Activated naive CD8-positive, alpha-beta T cell treated with anti-CD3 and anti-CD28 coated beads, Interleukin-2, amount 10 ng/mL, durations not matched to agents 7 days and 5 days (primary cell): ENCODE measurements around the gene PRKD1. TPM values are rescaled to one million over a fixed set of nuclear protein-coding genes. Genes with fewer than 3 reads are reported as not detected.

Source experiments
- ATAC-seq: fragments of 150-1000 bp; cut with Tn5 transposase; one replicate; pipeline ENCODE4 v1.10.0; 2021; ENCODE audit warnings: low read depth, moderate library complexity
- POLR2A ChIA-PET: fragments of 350-600 bp; sonication (Branson Sonifier 250); formaldehyde crosslinking; loops from one replicate; lab custom pipeline; 2021; ENCODE audit warnings: antibody characterized with exemption; lab: Charles Lee
- DNase-seq: peaks from one replicate; pipeline ENCODE4 v3.0.0; 2021
- H3K27ac Mint-ChIP-seq: one replicate; pipeline ENCODE4 v1.8.0; 2022; ENCODE audit warnings: mild to moderate bottlenecking, mixed read lengths
- H3K27me3 Mint-ChIP-seq: one replicate; pipeline ENCODE4 v1.8.0; 2022; ENCODE audit warnings: mild to moderate bottlenecking, moderate library complexity, mixed read lengths
- H3K36me3 Mint-ChIP-seq: one replicate; pipeline ENCODE4 v1.8.0; 2021; ENCODE audit warnings: mild to moderate bottlenecking, mixed read lengths
- H3K4me1 Mint-ChIP-seq: one replicate; pipeline ENCODE4 v1.8.0; 2021; ENCODE audit warnings: mixed read lengths
- H3K4me3 Mint-ChIP-seq: one replicate; pipeline ENCODE4 v1.8.0; 2022; ENCODE audit warnings: mild to moderate bottlenecking, moderate library complexity, mixed read lengths
- H3K9me3 Mint-ChIP-seq: one replicate; pipeline ENCODE4 v1.8.0; 2021; ENCODE audit warnings: mixed read lengths
- total RNA-seq, 2 experiments: library from RNA; stranded (reverse); gene quantifications; one replicate each; pipeline ENCODE4 v1.2.3, GENCODE V29; 2021

PRKD1 gene
- total RNA-seq, 2 experiments from 2014 or later: not detected

DNA sequence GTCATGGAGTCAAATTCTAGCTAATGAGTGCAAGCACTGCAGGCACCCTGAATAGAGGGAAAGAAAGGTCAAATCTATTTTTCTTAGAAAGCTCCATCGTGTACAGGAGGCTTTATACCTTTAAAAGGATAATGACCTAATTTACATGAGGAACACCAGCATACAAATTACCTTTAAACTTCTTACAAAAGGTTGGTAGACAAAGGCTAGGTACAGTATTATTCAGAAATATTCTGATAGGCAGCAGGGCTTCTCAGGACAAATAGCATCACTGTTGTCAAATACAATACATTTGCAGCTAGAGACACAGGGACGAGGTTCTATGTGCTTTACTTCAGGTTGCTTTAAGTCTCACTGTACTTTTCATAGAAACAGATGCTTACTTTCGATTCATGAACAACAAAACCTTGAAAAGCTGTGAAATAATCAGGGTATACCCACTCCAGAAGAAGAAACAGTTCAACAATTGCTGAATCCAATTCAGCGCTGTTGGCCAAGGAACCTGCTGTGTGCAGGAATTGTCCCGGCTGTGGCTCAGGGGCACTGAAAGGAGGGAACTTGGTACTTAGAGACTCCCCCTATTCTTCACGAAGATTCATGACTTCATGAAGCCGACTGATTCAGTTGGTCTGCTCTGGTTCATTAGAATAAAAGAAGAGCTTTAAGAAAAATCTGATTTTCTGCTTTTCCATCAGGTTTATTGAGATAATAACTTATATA, 252.9 kb downstream of the PRKD1 start:
- H3K27me3 Mint-ChIP-seq: no peaks in the 10 kb centered on the region

GRCh38 chr14:29672831-29673230, 254.8 kb downstream of the PRKD1 start:
- Mint-ChIP-seq H3K27ac (no peak overlapping the region), H3K4me1 (no peaks in the 10 kb centered on the region), H3K4me3 (no peak overlapping the region), H3K27me3 (no peaks in the 10 kb centered on the region), H3K9me3 (no peaks in the 10 kb centered on the region), H3K36me3 (no peaks in the 10 kb centered on the region)
- DNase-seq: no peak
- ATAC-seq: no peak
- POLR2A ChIA-PET: no interaction called here

More for the DNA sequence above, 252.9 kb downstream of the PRKD1 start:
- Mint-ChIP-seq H3K9me3 (no peaks in the 10 kb centered on the region), H3K36me3 (no peaks in the 10 kb centered on the region), H3K4me3 (no peak overlapping the region), H3K27ac (no peak overlapping the region), H3K4me1 (no peaks in the 10 kb centered on the region)
- POLR2A ChIA-PET: no interaction called here
- ATAC-seq (no peak), DNase-seq (no peak)

DNA sequence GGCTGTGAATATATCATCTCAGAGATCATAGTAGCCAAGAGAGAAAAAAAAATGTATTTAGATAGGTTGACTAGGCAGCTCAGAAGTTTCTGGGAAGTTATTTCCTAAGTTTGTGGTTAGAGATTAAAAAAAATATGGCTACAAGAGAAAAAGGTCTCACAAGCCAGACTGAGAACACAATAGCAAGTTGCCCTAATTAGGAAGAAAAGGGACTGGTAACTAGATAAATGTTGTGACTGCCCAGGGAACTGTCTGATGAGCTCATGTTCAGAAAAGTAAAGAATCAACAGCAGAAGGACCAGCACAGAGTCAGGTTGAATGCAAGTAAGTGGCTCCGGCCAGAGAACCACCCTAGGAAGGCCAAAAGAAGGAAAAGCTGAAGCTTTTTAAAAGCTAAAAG, 256.6 kb downstream of the PRKD1 start:
- Mint-ChIP-seq H3K4me3 (no peak overlapping the region), H3K9me3 (no peaks in the 10 kb centered on the region), H3K27me3 (no peaks in the 10 kb centered on the region), H3K27ac (no peak overlapping the region), H3K36me3 (no peaks in the 10 kb centered on the region), H3K4me1 (no peaks in the 10 kb centered on the region)
- POLR2A ChIA-PET: no interaction called here
- DNase-seq (no peak), ATAC-seq (no peak)

- Mint-ChIP-seq H3K27ac (no peak overlapping the region), H3K4me1 (no peaks in the 10 kb centered on the region), H3K27me3 (no peaks in the 10 kb centered on the region), H3K9me3 (peaks cover 1% of the 10 kb centered on the region), H3K36me3 (no peaks in the 10 kb centered on the region), H3K4me3 (no peak overlapping the region)
- POLR2A ChIA-PET: no interaction called here
- DNase-seq (no peak), ATAC-seq (no peak)
These were observed 259.4 kb downstream of the PRKD1 start for GRCh38 chr14:29668201-29668600.

DNA sequence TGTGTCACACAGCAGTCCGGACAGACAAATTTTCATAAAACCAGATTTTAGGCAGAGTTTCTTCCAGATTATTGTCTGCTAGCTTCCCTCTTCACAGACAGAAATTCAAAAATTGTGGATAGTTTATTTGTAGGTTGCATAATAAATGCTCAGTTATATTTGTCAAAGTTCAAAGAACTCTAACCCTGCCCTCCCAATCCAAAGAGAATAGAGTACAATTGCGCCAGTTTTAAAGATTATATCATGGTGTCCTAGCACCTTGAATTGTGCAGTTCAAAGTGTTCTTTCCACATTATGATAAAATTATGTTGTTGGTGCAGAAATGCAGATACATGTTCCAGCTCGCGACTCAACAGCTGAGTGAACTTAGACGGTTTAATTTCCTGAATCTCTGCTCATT, 263.1 kb downstream of the PRKD1 start:
- Mint-ChIP-seq H3K27ac (no peak overlapping the region), H3K9me3 (peaks cover 1% of the 10 kb centered on the region), H3K36me3 (no peaks in the 10 kb centered on the region), H3K4me3 (no peak overlapping the region), H3K4me1 (no peaks in the 10 kb centered on the region), H3K27me3 (no peaks in the 10 kb centered on the region)
- POLR2A ChIA-PET: no interaction called here
- ATAC-seq (no peak), DNase-seq (no peak)

DNA sequence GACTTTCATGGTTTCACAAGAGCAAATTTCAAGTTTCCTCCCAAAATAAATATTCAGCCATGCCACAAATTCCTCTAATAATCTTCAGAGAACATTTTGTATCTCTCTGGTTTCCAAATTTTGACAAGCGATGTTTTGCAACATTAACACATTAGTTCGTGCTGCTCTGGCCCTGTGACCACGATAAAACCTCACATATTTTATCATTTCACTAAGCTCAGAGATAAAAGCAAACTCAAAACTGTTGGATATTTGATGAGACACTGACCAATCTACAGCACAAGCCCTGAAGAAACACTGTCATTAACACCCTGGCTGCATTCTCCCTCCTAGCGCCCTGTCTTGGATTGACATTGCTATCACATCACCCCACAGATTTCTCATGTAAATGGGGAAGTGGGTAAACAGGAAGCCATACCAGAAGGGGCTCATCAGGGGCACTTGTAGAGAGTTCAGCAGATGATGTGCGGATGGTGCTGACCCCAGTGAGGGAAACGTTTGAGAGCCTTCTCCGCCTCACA, 264.3 kb downstream of the PRKD1 start:
- H3K36me3 Mint-ChIP-seq: no peaks in the 10 kb centered on the region
- no peaks in the 10 kb centered on the region for H3K27me3 Mint-ChIP-seq
- peaks cover 1% of the 10 kb centered on the region for H3K9me3 Mint-ChIP-seq
- POLR2A ChIA-PET: no interaction called here
- no peak for ATAC-seq
- no peak for DNase-seq
- no peak overlapping the region for H3K27ac Mint-ChIP-seq
- H3K4me3 Mint-ChIP-seq: no peak overlapping the region
- H3K4me1 Mint-ChIP-seq: no peaks in the 10 kb centered on the region

GRCh38 chr14:29654901-29655550, 272.6 kb downstream of the PRKD1 start:
- H3K9me3 Mint-ChIP-seq: peaks cover under 1% of the 10 kb centered on the region
- H3K36me3 Mint-ChIP-seq: no peaks in the 10 kb centered on the region
- POLR2A ChIA-PET: no interaction called here
- no peak overlapping the region for H3K4me3 Mint-ChIP-seq
- no peaks in the 10 kb centered on the region for H3K27me3 Mint-ChIP-seq
- no peak overlapping the region for H3K27ac Mint-ChIP-seq
- DNase-seq (no peak), ATAC-seq (no peak)
- H3K4me1 Mint-ChIP-seq: no peaks in the 10 kb centered on the region

DNA sequence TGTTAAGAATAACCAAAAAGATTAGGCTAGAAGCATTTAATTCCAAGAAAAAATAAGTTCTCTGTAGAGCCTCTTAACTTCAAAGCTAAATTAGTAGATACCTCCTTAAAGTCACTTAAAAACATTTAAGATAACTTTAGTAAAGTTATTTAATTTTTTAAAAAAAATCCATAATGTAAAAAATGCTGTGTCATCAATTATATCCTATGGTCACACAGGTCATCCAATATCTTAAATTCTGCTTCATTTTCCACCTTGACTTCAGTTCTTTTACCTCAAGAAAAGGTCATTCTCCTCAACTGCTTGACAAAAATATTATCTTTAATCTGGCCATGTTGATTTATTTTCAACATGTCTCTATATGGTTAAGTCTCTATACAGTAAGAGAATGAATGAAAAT, 274.3 kb downstream of the PRKD1 start:
- Mint-ChIP-seq H3K36me3 (no peaks in the 10 kb centered on the region), H3K27me3 (no peaks in the 10 kb centered on the region), H3K9me3 (peaks cover 9% of the 10 kb centered on the region), H3K27ac (no peak overlapping the region), H3K4me1 (no peaks in the 10 kb centered on the region), H3K4me3 (no peak overlapping the region)
- no peak for DNase-seq
- ATAC-seq: no peak
- POLR2A ChIA-PET: no interaction called here

DNA sequence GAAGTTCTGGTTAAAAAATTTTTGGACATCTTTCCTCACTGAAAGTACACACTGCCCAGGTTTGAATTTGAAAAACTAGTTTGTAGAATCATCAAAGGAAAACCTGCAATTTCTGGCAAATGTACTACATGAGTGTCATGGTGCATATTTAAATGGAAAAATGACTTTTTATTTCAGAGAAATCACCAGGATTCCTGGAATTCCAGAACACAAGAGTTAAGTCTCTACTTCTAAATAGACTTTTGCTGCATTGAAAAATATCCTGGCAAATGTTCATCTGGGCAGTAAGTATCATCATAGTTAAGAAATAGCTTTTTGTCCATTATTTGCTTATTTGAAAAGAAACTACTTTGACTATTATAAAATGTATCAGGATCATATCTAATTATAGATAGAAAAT, 275.1 kb downstream of the PRKD1 start:
- H3K27ac Mint-ChIP-seq: no peak overlapping the region
- no peaks in the 10 kb centered on the region for H3K27me3 Mint-ChIP-seq
- no peaks in the 10 kb centered on the region for H3K36me3 Mint-ChIP-seq
- no peaks in the 10 kb centered on the region for H3K4me1 Mint-ChIP-seq
- DNase-seq (no peak), ATAC-seq (no peak)
- H3K9me3 Mint-ChIP-seq: peaks cover 12% of the 10 kb centered on the region
- no peak overlapping the region for H3K4me3 Mint-ChIP-seq
- POLR2A ChIA-PET: no interaction called here

GRCh38 chr14:29650554-29651269, 276.9 kb downstream of the PRKD1 start:
- POLR2A ChIA-PET: no interaction called here
- H3K4me1 Mint-ChIP-seq: no peaks in the 10 kb centered on the region

DNA sequence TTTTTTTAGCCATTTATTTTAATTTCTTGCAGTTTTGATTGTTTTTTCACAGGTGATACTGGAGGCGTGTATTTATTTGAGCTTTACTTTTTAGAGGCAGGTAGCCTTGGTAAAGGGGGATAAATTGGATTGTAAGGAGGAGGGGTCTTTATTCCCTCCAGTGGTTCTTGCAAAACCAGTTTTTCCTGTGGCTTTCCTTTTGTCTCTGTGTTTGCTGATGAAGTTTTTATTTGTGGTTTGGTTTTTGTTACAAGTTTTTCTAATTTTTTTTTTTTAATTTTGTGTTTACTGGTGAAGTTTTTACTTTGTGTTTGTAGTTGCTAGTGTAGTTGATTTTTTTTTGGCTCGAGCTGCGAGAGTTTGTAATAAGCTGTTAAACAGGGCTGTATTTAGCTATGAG, 278.5 kb downstream of the PRKD1 start:
- no peak overlapping the region for H3K4me3 Mint-ChIP-seq
- no peak overlapping the region for H3K27ac Mint-ChIP-seq
- no peaks in the 10 kb centered on the region for H3K27me3 Mint-ChIP-seq
- H3K9me3 Mint-ChIP-seq: peaks cover 18% of the 10 kb centered on the region
- no peak for DNase-seq
- POLR2A ChIA-PET: no interaction called here
- no peak for ATAC-seq
- no peaks in the 10 kb centered on the region for H3K36me3 Mint-ChIP-seq
- no peaks in the 10 kb centered on the region for H3K4me1 Mint-ChIP-seq

More at GRCh38 chr14:29650554-29651269, 276.9 kb downstream of the PRKD1 start:
- no peak for ATAC-seq
- Mint-ChIP-seq H3K4me3 (no peak overlapping the region), H3K9me3 (peaks cover 16% of the 10 kb centered on the region), H3K27me3 (no peaks in the 10 kb centered on the region), H3K27ac (no peak overlapping the region), H3K36me3 (no peaks in the 10 kb centered on the region)
- DNase-seq: no peak

GRCh38 chr14:29648045-29648444, 279.6 kb downstream of the PRKD1 start:
- Mint-ChIP-seq H3K27me3 (no peaks in the 10 kb centered on the region), H3K4me1 (no peaks in the 10 kb centered on the region), H3K27ac (no peak overlapping the region), H3K36me3 (no peaks in the 10 kb centered on the region), H3K4me3 (no peak overlapping the region), H3K9me3 (peaks cover 19% of the 10 kb centered on the region)
- ATAC-seq (no peak), DNase-seq (no peak)
- POLR2A ChIA-PET: no interaction called here

GRCh38 chr14:29645117-29645516, 282.5 kb downstream of the PRKD1 start:
- Mint-ChIP-seq H3K4me1 (no peaks in the 10 kb centered on the region), H3K9me3 (peaks cover 19% of the 10 kb centered on the region), H3K4me3 (no peak overlapping the region), H3K36me3 (no peaks in the 10 kb centered on the region), H3K27me3 (no peaks in the 10 kb centered on the region), H3K27ac (no peak overlapping the region)
- POLR2A ChIA-PET: no interaction called here
- DNase-seq: no peak
- ATAC-seq: no peak
